Body of pancreas (tissue), 4 donors: ENCODE measurements around the gene VWA5B1. TPM values are rescaled to one million over a fixed set of nuclear protein-coding genes. Genes with fewer than 3 reads are reported as not detected.
"Not testable (repeated sequence)": the region's sequence is repeated elsewhere in the genome, so short reads cannot be mapped to it uniquely, and the experiment has no call there.

Source experiments
- ATAC-seq: fragments of 150-250 bp; one replicate; pipeline ENCODE4 v1.9.1; 2016
- DNase-seq, 4 donors: peaks; one replicate each; pipeline ENCODE4 v3.0.0-alpha.2; 2019
- H3K27ac ChIP-seq, 4 donors: fragments of 200-600 bp; sonication (generic); 1 replicate in 3 of 4; 2 replicates in 1 of 4; pipeline versions ENCODE4 v1.5.1 to v1.6.1; 2016 to 2019; ENCODE audit warnings: mild to moderate bottlenecking in 1 of 4, mixed read lengths in 1 of 4, moderate library complexity in 1 of 4
- H3K27me3 ChIP-seq, 2 donors: fragments of 200-600 bp; sonication (generic); one replicate each; pipeline ENCODE4 v1.6.0; 2016; ENCODE audit warnings: mild to moderate bottlenecking in 1 of 2
- H3K36me3 ChIP-seq, 2 donors: fragments of 200-600 bp; sonication (generic); replicated peaks in 1 of 2; 2 replicates each; pipeline ENCODE4 v1.5.1; 2016; ENCODE audit warnings: low read depth in 2 of 2; ENCODE audit not compliant: insufficient read depth in 1 of 2
- H3K4me1 ChIP-seq: fragments of 200-600 bp; sonication (generic); one replicate; pipeline ENCODE4 v1.6.0; 2016
- H3K4me3 ChIP-seq, 2 donors: fragments of 200-600 bp; sonication (generic); 1 replicate in 1 of 2; 2 replicates in 1 of 2; pipeline ENCODE4 v1.5.1; 2016 to 2019
- H3K9me3 ChIP-seq, 3 donors: fragments of 200-600 bp; sonication (generic); 1 replicate in 2 of 3; 2 replicates in 1 of 3; pipeline ENCODE4 v1.5.1; 2016
- CTCF ChIP-seq, 7 experiments: fragments of 450-650 bp in 4 of 7; fragments of 200-600 bp in 3 of 7; sonication (generic) in 3 of 7; IDR thresholded peaks; one replicate each; pipeline ENCODE4 v1.5.1; 2016 to 2019; ENCODE audit warnings: antibody characterized with exemption in 7 of 7
- POLR2A ChIP-seq, 3 donors: fragments of 450-650 bp; IDR thresholded peaks; one replicate each; pipeline ENCODE4 v1.6.1; 2016; ENCODE audit warnings: antibody characterized with exemption in 3 of 3, mild to moderate bottlenecking in 2 of 3
- WGBS, 2 donors: methylation state at CpG; one replicate each; pipeline ENCODE4 v1.1.5; 2017; 5-methylcytosine and 5-hydroxymethylcytosine counted together
- intact Hi-C: fragments of 100-400 bp; cut with DNase I; formaldehyde crosslinking; loops from one replicate; pipeline ENCODE4 v1.15.1; 2023
- total RNA-seq, 2 donors: library from RNA; depleted of rRNA; stranded (reverse); fragments of >200 nt; gene quantifications; one replicate each; pipeline ENCODE4 v1.1.0, GENCODE V29; 2016

VWA5B1 gene
- total RNA-seq, 2 donors from 2014 or later = not detected

GRCh38 chr1:20285510-20285909 lies 5.2 kb upstream of the VWA5B1 start:
- no peaks in the 10 kb centered on the region for H3K9me3 ChIP-seq
- intact Hi-C loops = no loop called here
- ATAC-seq = no peak
- no peaks in the 10 kb centered on the region for H3K4me1 ChIP-seq
- 63 to 64% methylated on average over 3 of the region's 3 CpGs for WGBS, 2 donors
- no peaks in the 10 kb centered on the region for H3K36me3 ChIP-seq
- no peak overlapping the region for H3K4me3 ChIP-seq
- H3K27ac ChIP-seq = no peak overlapping the region
- no peaks in the 10 kb centered on the region for H3K27me3 ChIP-seq
- TF ChIP-seq POLR2A (IDR thresholded peaks at IDR 0.05) (no peak), CTCF (IDR thresholded peaks at IDR 0.05) (no peak)
- DNase-seq = no peak

- H3K9me3 ChIP-seq, H3K4me3 ChIP-seq, H3K27me3 ChIP-seq, H3K27ac ChIP-seq, H3K4me1 ChIP-seq, DNase-seq, ATAC-seq, H3K36me3 ChIP-seq, intact Hi-C loops: not testable (repeated sequence)
- 79 to 85% methylated on average over 3 of the region's 3 CpGs for WGBS, 2 donors
These were observed 3.0 kb upstream of the VWA5B1 start for GRCh38 chr1:20287696-20288095.

GRCh38 chr1:20291645-20292084 lies 990 bp downstream of the VWA5B1 start:
- intact Hi-C loops = no loop called here
- 7 to 12% methylated on average over 19 to 20 of the region's 20 CpGs for WGBS, 2 donors
- no peak for ATAC-seq
- Histone ChIP-seq H3K27me3 (peaks cover 0 to 5% of the 10 kb centered on the region in 2 donors), H3K36me3 (no peaks in the 10 kb centered on the region), H3K27ac (no peak overlapping the region), H3K4me3 (no peak overlapping the region), H3K4me1 (no peaks in the 10 kb centered on the region), H3K9me3 (no peaks in the 10 kb centered on the region)
- no peak for DNase-seq
- TF ChIP-seq CTCF (IDR thresholded peaks at IDR 0.05) (no peak), POLR2A (IDR thresholded peaks at IDR 0.05) (no peak)

- Histone ChIP-seq H3K27ac (no peak overlapping the region), H3K9me3 (no peaks in the 10 kb centered on the region), H3K4me3 (no peak overlapping the region), H3K36me3 (no peaks in the 10 kb centered on the region), H3K27me3 (no peaks in the 10 kb centered on the region), H3K4me1 (no peaks in the 10 kb centered on the region)
- intact Hi-C loops = no loop called here
- 68 to 97% methylated on average over 3 of the region's 3 CpGs for whole genome bisulfite sequencing, 2 donors
- TF ChIP-seq POLR2A (IDR thresholded peaks at IDR 0.05) = no peak
- no peak for TF ChIP-seq CTCF (IDR thresholded peaks at IDR 0.05)
- ATAC-seq (no peak), DNase-seq (no peak)
These were observed 8.0 kb downstream of the VWA5B1 start for GRCh38 chr1:20298626-20299025.

GRCh38 chr1:20301463-20302107 lies 10.9 kb downstream of the VWA5B1 start:
- intact Hi-C loops = no loop called here
- Histone ChIP-seq H3K9me3 (no peaks in the 10 kb centered on the region), H3K27me3 (no peaks in the 10 kb centered on the region), H3K36me3 (no peaks in the 10 kb centered on the region), H3K4me1 (no peaks in the 10 kb centered on the region), H3K4me3 (no peak overlapping the region), H3K27ac (no peak overlapping the region)
- no peak for ATAC-seq
- no peak for DNase-seq
- TF ChIP-seq CTCF (IDR thresholded peaks at IDR 0.05) = no peak
- TF ChIP-seq POLR2A (IDR thresholded peaks at IDR 0.05) = no peak
- 60 to 68% methylated on average over 12 to 13 of the region's 13 CpGs for WGBS, 2 donors
